PC-9 (cell line): ENCODE data around the gene OR4B1. TPM values are rescaled to one million over a fixed set of nuclear protein-coding genes. Genes with fewer than 3 reads are reported as not detected.
"Not testable (repeated sequence)": the region's sequence is repeated elsewhere in the genome, so short reads cannot be mapped to it uniquely, and the experiment has no call there.

ENCODE experiments used
- BruUV-seq: library from RNA; stranded (reverse); fragments of 400-500 nt; replicated peaks from 2 replicates; lab custom pipeline; 2021; lab: Mats Ljungman, UMichigan
- CTCF ChIA-PET: fragments of 300-600 bp; sonication (Branson Sonifier 250); formaldehyde crosslinking; loops from one replicate; lab custom pipeline; 2022; ENCODE audit warnings: antibody characterized with exemption; lab: Charles Lee
- POLR2A ChIA-PET: fragments of 300-600 bp; sonication (Branson Sonifier 250); formaldehyde crosslinking; loops from one replicate; lab custom pipeline; 2022; ENCODE audit warnings: antibody characterized with exemption; ENCODE audit not compliant: unreplicated experiment; lab: Charles Lee
- DNase-seq, 2 experiments: peaks; one replicate each; pipeline versions ENCODE4 v3.0.0 to v3.0.0-alpha.2; 2015 to 2022; ENCODE audit warnings: mixed read lengths in 1 of 2
- H2AFZ ChIP-seq: fragments of 200-600 bp; sonication (generic); 2 replicates; pipeline ENCODE4 v1.8.1; 2017; ENCODE audit warnings: antibody characterized with exemption
- H3F3A ChIP-seq: fragments of 200-600 bp; sonication (generic); 2 replicates; pipeline ENCODE4 v1.8.1; 2017; ENCODE audit warnings: antibody characterized with exemption, mild to moderate bottlenecking, low read depth; ENCODE audit not compliant: insufficient read depth
- H3K27ac ChIP-seq: fragments of 200-600 bp; sonication (generic); 2 replicates; pipeline ENCODE4 v1.6.1; 2016; ENCODE audit warnings: mixed run types
- H3K27me3 ChIP-seq: fragments of 200-600 bp; sonication (generic); 2 replicates; pipeline ENCODE4 v1.6.1; 2016; ENCODE audit warnings: low read depth, mixed run types; ENCODE audit not compliant: insufficient read depth
- H3K36me3 ChIP-seq: fragments of 200-600 bp; sonication (generic); 2 replicates; pipeline ENCODE4 v1.6.1; 2016; ENCODE audit warnings: low read depth, mixed run types
- H3K4me1 ChIP-seq: fragments of 200-600 bp; sonication (generic); replicated peaks from 2 replicates; pipeline ENCODE4 v1.6.1; 2016; ENCODE audit warnings: mixed run types; ENCODE audit not compliant: insufficient read depth
- H3K4me2 ChIP-seq: fragments of 200-600 bp; sonication (generic); 2 replicates; pipeline ENCODE4 v1.6.1; 2017; ENCODE audit warnings: mixed run types
- H3K4me3 ChIP-seq: fragments of 200-600 bp; sonication (generic); 2 replicates; pipeline ENCODE4 v1.6.1; 2016; ENCODE audit warnings: mixed run types
- H3K79me2 ChIP-seq: fragments of 200-600 bp; sonication (generic); 2 replicates; pipeline ENCODE4 v1.6.1; 2017; ENCODE audit warnings: low read depth, mixed run types
- H3K9me2 ChIP-seq: fragments of 200-600 bp; sonication (generic); 2 replicates; pipeline ENCODE4 v1.8.1; 2017; ENCODE audit warnings: mild to moderate bottlenecking; ENCODE audit not compliant: insufficient read depth
- H3K9me3 ChIP-seq: fragments of 200-600 bp; sonication (generic); 2 replicates; pipeline ENCODE4 v1.8.1; 2016; ENCODE audit warnings: low read depth; ENCODE audit not compliant: insufficient read depth
- H4K20me1 ChIP-seq: fragments of 200-600 bp; sonication (generic); 2 replicates; pipeline ENCODE4 v1.8.1; 2017; ENCODE audit not compliant: insufficient read depth
- EZH2 ChIP-seq: fragments of 200-600 bp; sonication (generic); IDR thresholded peaks from 2 replicates; pipeline ENCODE4 v1.8.0; 2017; ENCODE audit warnings: antibody characterized with exemption, low read depth
- intact Hi-C: fragments of 100-400 bp; cut with micrococcal nuclease; formaldehyde crosslinking; loops from one replicate; pipeline ENCODE4 v1.10.0; 2022; ENCODE audit not compliant: unreplicated experiment
- total RNA-seq: library from RNA; stranded (reverse); gene quantifications from 2 replicates; pipeline ENCODE4 v1.2.3, GENCODE V29; 2021
- TF ChIP-seq, protein P1 (sequence below): fragments of 200-600 bp; sonication (generic); conservative IDR thresholded peaks from 2 replicates; pipeline ENCODE4 v1.6.1; 2017; ENCODE audit warnings: mixed run types, antibody characterized with exemption, mild to moderate bottlenecking, moderate library complexity

The OR4B1 gene
- total RNA-seq, 1 experiment from 2014 or later = not detected

DNA sequence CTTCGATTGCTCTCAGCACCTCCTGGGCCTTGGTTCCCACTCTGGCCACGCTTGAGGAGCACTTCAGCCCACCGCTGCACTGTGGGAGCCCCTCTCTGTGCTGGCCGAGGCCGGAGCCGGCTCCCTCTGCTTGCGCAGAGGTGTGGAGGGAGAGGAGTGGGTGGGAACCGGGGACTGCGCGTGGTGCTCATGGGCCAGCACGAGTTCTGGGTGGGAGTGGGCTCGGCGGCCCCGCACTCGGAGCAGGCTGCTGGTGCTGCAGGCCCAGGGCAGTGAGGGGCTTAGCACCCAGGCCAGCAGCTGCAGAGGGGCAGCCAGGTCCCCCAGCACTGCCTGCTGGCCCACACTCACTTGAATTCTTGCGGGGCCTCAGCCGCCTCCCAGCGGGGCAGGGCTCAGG lies 12.2 kb downstream of the OR4B1 start:
- Histone ChIP-seq H3K9me3 (no peaks in the 10 kb centered on the region), H3K36me3 (no peaks in the 10 kb centered on the region), H3F3A (no peaks in the 10 kb centered on the region), H2AFZ (no peak overlapping the region), H4K20me1 (no peaks in the 10 kb centered on the region), H3K4me2 (no peak overlapping the region), H3K9me2 (no peaks in the 10 kb centered on the region), H3K4me3 (no peak overlapping the region), H3K4me1 (no peaks in the 10 kb centered on the region), H3K27ac (no peak overlapping the region), H3K79me2 (no peaks in the 10 kb centered on the region), H3K27me3 (peaks cover 44% of the 10 kb centered on the region)
- intact Hi-C loops = no loop called here
- no peak for DNase-seq
- TF ChIP-seq, protein P1, sequence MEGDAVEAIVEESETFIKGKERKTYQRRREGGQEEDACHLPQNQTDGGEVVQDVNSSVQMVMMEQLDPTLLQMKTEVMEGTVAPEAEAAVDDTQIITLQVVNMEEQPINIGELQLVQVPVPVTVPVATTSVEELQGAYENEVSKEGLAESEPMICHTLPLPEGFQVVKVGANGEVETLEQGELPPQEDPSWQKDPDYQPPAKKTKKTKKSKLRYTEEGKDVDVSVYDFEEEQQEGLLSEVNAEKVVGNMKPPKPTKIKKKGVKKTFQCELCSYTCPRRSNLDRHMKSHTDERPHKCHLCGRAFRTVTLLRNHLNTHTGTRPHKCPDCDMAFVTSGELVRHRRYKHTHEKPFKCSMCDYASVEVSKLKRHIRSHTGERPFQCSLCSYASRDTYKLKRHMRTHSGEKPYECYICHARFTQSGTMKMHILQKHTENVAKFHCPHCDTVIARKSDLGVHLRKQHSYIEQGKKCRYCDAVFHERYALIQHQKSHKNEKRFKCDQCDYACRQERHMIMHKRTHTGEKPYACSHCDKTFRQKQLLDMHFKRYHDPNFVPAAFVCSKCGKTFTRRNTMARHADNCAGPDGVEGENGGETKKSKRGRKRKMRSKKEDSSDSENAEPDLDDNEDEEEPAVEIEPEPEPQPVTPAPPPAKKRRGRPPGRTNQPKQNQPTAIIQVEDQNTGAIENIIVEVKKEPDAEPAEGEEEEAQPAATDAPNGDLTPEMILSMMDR = no peak
- TF ChIP-seq EZH2 = no peak
- CTCF ChIA-PET = no interaction called here
- BruUV-seq = no TSS peak
- POLR2A ChIA-PET = no interaction called here

DNA sequence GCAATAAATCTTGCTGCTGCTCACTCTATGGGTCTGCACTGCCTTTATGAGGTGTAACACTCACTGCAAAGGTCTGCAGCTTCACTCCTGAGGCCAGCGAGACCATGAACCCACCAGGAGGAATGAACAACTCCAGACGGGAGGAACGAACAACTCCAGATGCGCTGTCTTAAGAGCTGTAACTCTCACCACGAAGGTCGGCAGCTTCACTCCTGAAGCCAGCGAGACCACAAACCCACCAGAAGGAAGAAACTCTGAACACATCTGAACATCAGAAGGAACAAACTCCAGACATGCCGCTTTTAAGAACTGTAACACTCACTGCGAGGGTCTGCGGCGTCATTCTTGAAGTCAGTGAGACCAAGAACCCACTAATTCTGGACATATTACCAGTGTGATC lies 13.4 kb downstream of the OR4B1 start:
- POLR2A ChIA-PET, H3K9me2 ChIP-seq, BruUV-seq, H3K79me2 ChIP-seq, H2AFZ ChIP-seq, intact Hi-C loops, H3F3A ChIP-seq, H3K4me2 ChIP-seq, CTCF ChIA-PET, H3K9me3 ChIP-seq, H3K36me3 ChIP-seq, H3K4me1 ChIP-seq, H3K4me3 ChIP-seq, H3K27ac ChIP-seq, H4K20me1 ChIP-seq, DNase-seq: not testable (repeated sequence)
- H3K27me3 ChIP-seq = peaks cover 39% of the 10 kb centered on the region

DNA sequence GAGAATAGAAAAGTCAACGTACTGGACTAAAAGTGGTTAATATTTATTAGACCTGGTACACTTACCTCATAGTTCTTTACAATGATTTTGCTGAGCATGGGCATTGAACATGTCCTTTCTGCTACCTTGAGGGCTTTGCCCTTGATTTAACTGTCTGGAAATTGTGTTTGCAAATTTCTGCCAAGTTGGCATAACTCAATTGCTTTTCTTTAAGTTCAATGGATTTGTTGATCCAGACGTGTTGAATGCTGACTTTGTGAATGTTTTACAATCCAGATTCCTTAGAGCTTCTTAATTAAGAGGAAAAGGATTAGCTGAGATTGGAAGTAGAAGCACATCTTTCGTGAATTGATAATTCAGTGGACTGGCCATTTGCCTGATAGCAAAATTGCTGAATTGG lies 21.1 kb downstream of the OR4B1 start:
- no peak for TF ChIP-seq EZH2
- H3K27me3 ChIP-seq = peaks cover 18% of the 10 kb centered on the region
- no peaks in the 10 kb centered on the region for H3K36me3 ChIP-seq
- no peak overlapping the region for H3K4me3 ChIP-seq
- H4K20me1 ChIP-seq = no peaks in the 10 kb centered on the region
- no TSS peak for BruUV-seq
- ChIA-PET CTCF (no interaction called here), POLR2A (no interaction called here)
- no peak overlapping the region for H2AFZ ChIP-seq
- H3K9me3 ChIP-seq = no peaks in the 10 kb centered on the region
- H3K27ac ChIP-seq = no peak overlapping the region
- no peaks in the 10 kb centered on the region for H3K9me2 ChIP-seq
- H3K79me2 ChIP-seq = no peaks in the 10 kb centered on the region
- intact Hi-C loops = no loop called here
- no peak for DNase-seq
- H3F3A ChIP-seq = no peaks in the 10 kb centered on the region
- no peaks in the 10 kb centered on the region for H3K4me1 ChIP-seq
- H3K4me2 ChIP-seq = no peak overlapping the region

DNA sequence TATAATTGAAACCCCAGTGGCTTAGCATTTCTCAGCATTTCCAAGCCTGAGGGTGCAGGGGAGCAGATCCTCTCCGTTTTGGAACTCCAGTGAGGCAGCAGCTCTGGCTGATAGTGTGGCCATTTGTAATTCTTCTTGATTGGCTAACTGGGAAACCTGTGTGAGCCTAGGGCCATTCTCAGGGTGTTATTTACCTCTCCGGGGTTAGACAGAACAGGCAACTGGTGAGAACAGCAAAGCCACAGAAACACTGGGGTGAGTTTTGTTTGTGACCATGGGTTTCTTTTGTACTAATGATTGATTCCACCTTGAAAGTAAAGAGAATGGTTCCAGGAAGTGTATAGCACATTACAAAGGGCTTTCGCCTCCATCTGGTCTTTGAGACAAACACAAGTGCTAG lies 25.9 kb downstream of the OR4B1 start:
- Histone ChIP-seq H2AFZ (no peak overlapping the region), H3F3A (no peaks in the 10 kb centered on the region), H3K27ac (no peak overlapping the region), H3K79me2 (no peaks in the 10 kb centered on the region), H3K9me3 (no peaks in the 10 kb centered on the region), H4K20me1 (no peaks in the 10 kb centered on the region), H3K4me3 (no peak overlapping the region), H3K4me2 (no peak overlapping the region), H3K9me2 (no peaks in the 10 kb centered on the region), H3K4me1 (no peaks in the 10 kb centered on the region), H3K36me3 (no peaks in the 10 kb centered on the region), H3K27me3 (peaks cover 9% of the 10 kb centered on the region)
- no TSS peak for BruUV-seq
- ChIA-PET CTCF (no interaction called here), POLR2A (no interaction called here)
- TF ChIP-seq EZH2 = no peak
- TF ChIP-seq, protein P1 = no peak
- no peak for DNase-seq
- intact Hi-C loops = no loop called here
